IMR-90 (cell line): ENCODE results near the gene MSRB1. TPM values are rescaled to one million over a fixed set of nuclear protein-coding genes. Genes with fewer than 3 reads are reported as not detected.

ENCODE experiments used
- ATAC-seq: fragments of 200-7000 bp; cut with Tn5 transposase; 2 replicates; pipeline ENCODE4 v1.9.1; 2020; ENCODE audit warnings: low read depth, mild to moderate bottlenecking, moderate library complexity
- BruUV-seq: library from RNA; stranded (reverse); fragments of 400-500 nt; replicated peaks from 2 replicates; lab custom pipeline; 2021; lab: Mats Ljungman, UMichigan
- CTCF ChIA-PET: fragments of 300-600 bp; formaldehyde crosslinking; extraction: SDS; loops from one replicate; lab custom pipeline; 2021; ENCODE audit warnings: antibody characterized with exemption; lab: Yijun Ruan, JAX
- POLR2A ChIA-PET: fragments of 300-600 bp; sonication (Branson Sonifier 250); formaldehyde crosslinking; loops from one replicate; lab custom pipeline; 2022; ENCODE audit warnings: antibody characterized with exemption; ENCODE audit not compliant: unreplicated experiment; lab: Charles Lee
- DNase-seq: peaks from one replicate; pipeline ENCODE4 v3.0.0; 2013
- H2AFZ ChIP-seq: replicated peaks from 2 replicates; pipeline ENCODE3; 2013; ENCODE audit warnings: low read length, mild to moderate bottlenecking; ENCODE audit not compliant: poor library complexity
- H2AK5ac ChIP-seq: 2 replicates; pipeline ENCODE4 v1.6.1; 2013; ENCODE audit warnings: low read depth, low read length, inconsistent platforms
- H2AK9ac ChIP-seq: replicated peaks from 2 replicates; pipeline ENCODE3; 2013; ENCODE audit warnings: mild to moderate bottlenecking, low read depth, low read length, moderate library complexity; ENCODE audit not compliant: poor library complexity
- H2BK120ac ChIP-seq: 2 replicates; pipeline ENCODE4 v1.6.1; 2013; ENCODE audit warnings: low read depth, low read length, inconsistent platforms
- H2BK15ac ChIP-seq: 3 replicates; pipeline ENCODE4 v1.6.1; 2013; ENCODE audit warnings: low read depth, low read length, inconsistent platforms
- H2BK20ac ChIP-seq: 2 replicates; pipeline ENCODE4 v1.6.1; 2013; ENCODE audit warnings: low read depth, mild to moderate bottlenecking, inconsistent platforms, low read length, moderate library complexity
- H2BK5ac ChIP-seq: 2 replicates; pipeline ENCODE4 v1.6.1; 2013; ENCODE audit warnings: mild to moderate bottlenecking, low read depth, low read length, inconsistent platforms; ENCODE audit not compliant: poor library complexity, severe bottlenecking
- H3K14ac ChIP-seq: replicated peaks from 2 replicates; pipeline ENCODE4 v1.6.1; 2013; ENCODE audit warnings: low read depth, low read length, inconsistent platforms
- H3K18ac ChIP-seq: 2 replicates; pipeline ENCODE4 v1.6.1; 2013; ENCODE audit warnings: low read depth, low read length, control low read depth
- H3K23ac ChIP-seq: 2 replicates; pipeline ENCODE4 v1.6.1; 2013; ENCODE audit warnings: low read depth, low read length, inconsistent platforms
- H3K27ac ChIP-seq: 2 replicates; pipeline ENCODE4 v1.5.1; 2013; ENCODE audit warnings: mild to moderate bottlenecking, control low read depth, low read length; ENCODE audit not compliant: insufficient read depth
- H3K27me3 ChIP-seq: 2 replicates; pipeline ENCODE4 v1.6.1; 2013; ENCODE audit warnings: low read length; ENCODE audit not compliant: control insufficient read depth, insufficient read depth
- H3K36me3 ChIP-seq: 2 replicates; pipeline ENCODE4 v1.6.1; 2013; ENCODE audit warnings: low read length, mixed read lengths; ENCODE audit not compliant: control insufficient read depth, insufficient read depth
- H3K4ac ChIP-seq: 2 replicates; pipeline ENCODE4 v1.6.1; 2013; ENCODE audit warnings: low read depth, low read length, inconsistent platforms
- H3K4me1 ChIP-seq: 2 replicates; pipeline ENCODE4 v1.6.1; 2013; ENCODE audit warnings: low read length, mixed read lengths; ENCODE audit not compliant: control insufficient read depth, insufficient read depth
- H3K4me2 ChIP-seq: 2 replicates; pipeline ENCODE4 v1.6.1; 2013; ENCODE audit warnings: low read depth, mild to moderate bottlenecking, control low read depth, low read length, moderate library complexity
- H3K4me3 ChIP-seq: 2 replicates; pipeline ENCODE4 v1.5.1; 2013; ENCODE audit warnings: low read depth, mild to moderate bottlenecking, control low read depth, low read length, moderate library complexity; ENCODE audit not compliant: insufficient read depth
- H3K56ac ChIP-seq: 2 replicates; pipeline ENCODE4 v1.6.1; 2013; ENCODE audit warnings: low read length, inconsistent platforms; ENCODE audit not compliant: insufficient read depth; ENCODE audit errors: extremely low read depth
- H3K79me1 ChIP-seq, 2 experiments: 2 replicates each; pipeline ENCODE4 v1.6.1; 2013; ENCODE audit warnings: low read length in 2 of 2, inconsistent platforms in 1 of 2, low read depth in 1 of 2
- H3K9ac ChIP-seq: 2 replicates; pipeline ENCODE4 v1.6.1; 2013; ENCODE audit warnings: low read depth, low read length, control low read depth
- H3K9me1 ChIP-seq: 2 replicates; pipeline ENCODE4 v1.6.1; 2013; ENCODE audit warnings: low read length, inconsistent platforms; ENCODE audit not compliant: insufficient read depth
- H3K9me3 ChIP-seq: 2 replicates; pipeline ENCODE4 v1.6.1; 2013; ENCODE audit warnings: low read length; ENCODE audit not compliant: control insufficient read depth, insufficient read depth
- H4K20me1 ChIP-seq: 2 replicates; pipeline ENCODE4 v1.6.1; 2013; ENCODE audit warnings: low read length, inconsistent platforms; ENCODE audit not compliant: insufficient read depth
- H4K5ac ChIP-seq: 2 replicates; pipeline ENCODE4 v1.6.1; 2013; ENCODE audit warnings: mild to moderate bottlenecking, low read depth, low read length, control low read depth
- H4K8ac ChIP-seq, 2 experiments: 2 replicates each; pipeline ENCODE4 v1.6.1; 2013; ENCODE audit warnings: low read depth in 2 of 2, low read length in 2 of 2, control low read depth in 1 of 2, inconsistent platforms in 1 of 2
- H4K91ac ChIP-seq: 2 replicates; pipeline ENCODE4 v1.6.1; 2013; ENCODE audit warnings: low read depth, low read length, inconsistent platforms; ENCODE audit not compliant: insufficient read depth
- CEBPB ChIP-seq: IDR thresholded peaks from 2 replicates; pipeline ENCODE4 v1.6.1; 2012; ENCODE audit warnings: low read depth, low read length, improper control_type of control experiment
- CHD1 ChIP-seq: IDR thresholded peaks from 2 replicates; pipeline ENCODE4 v1.6.1; 2012; ENCODE audit warnings: low read depth, low read length, improper control_type of control experiment
- MAFK ChIP-seq: IDR thresholded peaks from 2 replicates; pipeline ENCODE4 v1.6.1; 2012; ENCODE audit warnings: low read depth, low read length, improper control_type of control experiment
- MAZ ChIP-seq: IDR thresholded peaks from 2 replicates; pipeline ENCODE4 v1.6.1; 2012; ENCODE audit warnings: low read depth, mild to moderate bottlenecking, low read length, improper control_type of control experiment, moderate library complexity, borderline replicate concordance
- MXI1 ChIP-seq: IDR thresholded peaks from 2 replicates; pipeline ENCODE4 v1.6.1; 2012; ENCODE audit warnings: low read depth, mild to moderate bottlenecking, low read length, moderate library complexity, borderline replicate concordance
- POLR2A ChIP-seq: IDR thresholded peaks from 2 replicates; pipeline ENCODE4 v1.6.1; 2012; ENCODE audit warnings: mild to moderate bottlenecking, low read depth, low read length
- RAD21 ChIP-seq: IDR thresholded peaks from 2 replicates; pipeline ENCODE4 v1.6.1; 2012; ENCODE audit warnings: low read length, improper control_type of control experiment
- RFX5 ChIP-seq: IDR thresholded peaks from 2 replicates; pipeline ENCODE4 v1.8.0; 2012; ENCODE audit warnings: low read depth, mild to moderate bottlenecking, low read length, moderate library complexity
- WGBS, 2 experiments: methylation state at CpG; one replicate each; pipeline versions ENCODE4 v1.1.5 to v1.1.7; 2013; ENCODE audit warnings: missing lambda C conversion rate in 2 of 2; ENCODE audit not compliant: insufficient read length in 1 of 2; ENCODE audit errors: extremely low coverage in 2 of 2; 5-methylcytosine and 5-hydroxymethylcytosine counted together
- dilution Hi-C: fragments of 300-500 bp; cut with HindIII; formaldehyde crosslinking; loops from one replicate; pipeline ENCODE4 v1.14.3; 2018; ENCODE audit warnings: low sequenced_read_pairs; ENCODE audit not compliant: unreplicated experiment
- in situ Hi-C: fragments of 300-500 bp; cut with MboI; formaldehyde crosslinking; loops from 3 replicates; pipeline ENCODE4 v1.14.3; 2019; ENCODE audit warnings: low sequenced_read_pairs, inconsistent platforms, mixed read lengths
- intact Hi-C: fragments of 100-400 bp; cut with micrococcal nuclease; formaldehyde crosslinking; loops from 2 replicates; pipeline ENCODE4 v1.10.0; 2022
- polyA plus RNA-seq, 3 experiments: library from polyadenylated mRNA; depleted of rRNA; stranded (reverse); fragments of >200 nt; gene quantifications; 2 replicates each; pipeline ENCODE4 v1.2.3, GENCODE V29; 2012; ENCODE audit warnings: low replicate concordance in 1 of 3
- total RNA-seq: library from RNA; depleted of rRNA; stranded (reverse); fragments of >200 nt; gene quantifications from 2 replicates; pipeline ENCODE4 v1.2.3, GENCODE V29; 2012
- TF ChIP-seq, protein P1 (sequence below): conservative IDR thresholded peaks from 2 replicates; pipeline ENCODE4 v1.5.1; 2012; ENCODE audit warnings: mild to moderate bottlenecking, low read depth, low read length, improper control_type of control experiment
- TF ChIP-seq, protein P2 (sequence below): fragments of 150-350 bp; IDR thresholded peaks from 2 replicates; pipeline ENCODE4 v1.6.1; 2016; ENCODE audit warnings: low read depth, mild to moderate bottlenecking, low read length, moderate library complexity, borderline replicate concordance

MSRB1 gene
- total and polyA plus RNA-seq, 2 of the 4 experiments (the other 2 are of a cell fraction): 17.0 to 32.3 TPM

- Histone ChIP-seq H3K4ac (no peak overlapping the region), H3K9me1 (peaks cover 3% of the 10 kb centered on the region), H2AK9ac (peak overlapping the region; percentile 65), H3K4me2 (no peak overlapping the region), H2BK20ac (no peak overlapping the region), H3K4me1 (peaks cover 4% of the 10 kb centered on the region), H2BK5ac (no peak overlapping the region), H2AK5ac (no peak overlapping the region), H3K4me3 (no peak overlapping the region), H3K23ac (no peak overlapping the region), H4K91ac (no peak overlapping the region), H2BK120ac (no peak overlapping the region), H3K9me3 (no peaks in the 10 kb centered on the region), H3K9ac (no peak overlapping the region), H3K56ac (no peak overlapping the region), H3K27ac (no peak overlapping the region), H2AFZ (no peak overlapping the region), H4K20me1 (no peaks in the 10 kb centered on the region; the same call in none of the 2 replicates), H3K36me3 (peaks cover 39% of the 10 kb centered on the region), H3K14ac (no peak overlapping the region), H4K5ac (no peak overlapping the region), H3K18ac (no peak overlapping the region), H3K79me1 (peaks cover 7 to 8% of the 10 kb centered on the region in 2 experiments), H2BK15ac (no peak overlapping the region), H3K27me3 (peaks cover 31% of the 10 kb centered on the region; the same call in 1 of the 2 replicates), H4K8ac (no peak overlapping the region)
- no TSS peak for BruUV-seq
- TF ChIP-seq CEBPB (no peak), POLR2A (no peak), RFX5 (no peak), MAFK (no peak), CHD1 (no peak), MXI1 (no peak), RAD21 (no peak), MAZ (no peak)
- TF ChIP-seq, protein P1, sequence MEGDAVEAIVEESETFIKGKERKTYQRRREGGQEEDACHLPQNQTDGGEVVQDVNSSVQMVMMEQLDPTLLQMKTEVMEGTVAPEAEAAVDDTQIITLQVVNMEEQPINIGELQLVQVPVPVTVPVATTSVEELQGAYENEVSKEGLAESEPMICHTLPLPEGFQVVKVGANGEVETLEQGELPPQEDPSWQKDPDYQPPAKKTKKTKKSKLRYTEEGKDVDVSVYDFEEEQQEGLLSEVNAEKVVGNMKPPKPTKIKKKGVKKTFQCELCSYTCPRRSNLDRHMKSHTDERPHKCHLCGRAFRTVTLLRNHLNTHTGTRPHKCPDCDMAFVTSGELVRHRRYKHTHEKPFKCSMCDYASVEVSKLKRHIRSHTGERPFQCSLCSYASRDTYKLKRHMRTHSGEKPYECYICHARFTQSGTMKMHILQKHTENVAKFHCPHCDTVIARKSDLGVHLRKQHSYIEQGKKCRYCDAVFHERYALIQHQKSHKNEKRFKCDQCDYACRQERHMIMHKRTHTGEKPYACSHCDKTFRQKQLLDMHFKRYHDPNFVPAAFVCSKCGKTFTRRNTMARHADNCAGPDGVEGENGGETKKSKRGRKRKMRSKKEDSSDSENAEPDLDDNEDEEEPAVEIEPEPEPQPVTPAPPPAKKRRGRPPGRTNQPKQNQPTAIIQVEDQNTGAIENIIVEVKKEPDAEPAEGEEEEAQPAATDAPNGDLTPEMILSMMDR: no peak
- TF ChIP-seq, protein P2, sequence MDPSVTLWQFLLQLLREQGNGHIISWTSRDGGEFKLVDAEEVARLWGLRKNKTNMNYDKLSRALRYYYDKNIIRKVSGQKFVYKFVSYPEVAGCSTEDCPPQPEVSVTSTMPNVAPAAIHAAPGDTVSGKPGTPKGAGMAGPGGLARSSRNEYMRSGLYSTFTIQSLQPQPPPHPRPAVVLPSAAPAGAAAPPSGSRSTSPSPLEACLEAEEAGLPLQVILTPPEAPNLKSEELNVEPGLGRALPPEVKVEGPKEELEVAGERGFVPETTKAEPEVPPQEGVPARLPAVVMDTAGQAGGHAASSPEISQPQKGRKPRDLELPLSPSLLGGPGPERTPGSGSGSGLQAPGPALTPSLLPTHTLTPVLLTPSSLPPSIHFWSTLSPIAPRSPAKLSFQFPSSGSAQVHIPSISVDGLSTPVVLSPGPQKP: no peak
- WGBS, 2 experiments: 15% methylated on average over 35 of the region's 53 CpGs; no CpG with 5 or more reads in 1 of the 2 experiments
- in situ Hi-C loops: no loop called here
- no peak for DNase-seq
- ChIA-PET CTCF (interaction anchor here (1.3 kb wide), 1 partner anchor 24 kb away, joined by 3 read pairs; no protein-coding TSS in a partner anchor), POLR2A (no interaction called here)
- ATAC-seq: no peak
- dilution Hi-C loops: no loop called here
- intact Hi-C loops: no loop called here
These were observed 37.2 kb upstream of the MSRB1 start for GRCh38 chr16:1980030-1980769.
